Measurements from ENCODE around the gene CNOT4. TPM values are rescaled to one million over a fixed set of nuclear protein-coding genes. Genes with fewer than 3 reads are reported as not detected.

CNOT4 gene
- total and polyA plus RNA-seq, 2 experiments from 2014 or later, result 6.7 to 18.2 TPM

DNA sequence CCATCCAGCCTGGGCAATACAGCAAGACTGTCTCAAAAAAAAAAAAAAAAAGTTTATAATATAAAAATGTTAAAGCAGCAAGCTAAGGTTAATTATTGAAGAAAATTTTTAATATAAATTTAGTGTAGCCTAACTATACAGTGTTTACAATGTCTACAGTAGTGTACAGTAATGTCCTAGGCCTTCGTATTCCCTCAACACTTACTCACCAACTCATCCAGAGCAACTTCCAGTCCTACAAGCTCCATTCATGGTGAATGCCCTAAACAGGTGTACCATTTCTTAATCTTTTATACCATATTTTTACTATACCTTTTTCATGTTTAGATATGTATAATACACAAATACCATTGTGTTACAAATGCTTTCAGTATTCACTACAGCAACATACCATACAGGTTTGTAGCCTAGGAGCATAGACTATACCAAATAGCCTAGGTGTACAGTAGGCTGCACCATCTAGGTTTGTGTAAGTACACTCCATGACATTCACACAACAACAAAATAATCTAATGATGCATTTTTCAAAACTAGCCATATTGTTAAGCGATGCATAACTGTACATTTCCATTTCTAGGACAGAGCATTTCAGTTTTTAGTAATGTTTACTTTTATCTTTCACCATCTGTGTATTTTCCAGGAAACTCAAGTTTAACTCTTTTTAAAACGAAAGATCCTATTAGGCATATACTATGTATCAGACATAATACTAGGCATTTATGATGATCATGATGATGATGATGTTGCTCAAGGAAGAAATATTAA, 43.3 kb downstream of the CNOT4 start:
- Histone ChIP-seq H3K36me3 (ENCODE audit: low read depth) (no peaks in the 10 kb centered on the region), H4K20me1 (ENCODE audit: insufficient read depth) (peaks cover 11% of the 10 kb centered on the region; the same call in 1 of the 2 replicates), H3K9me3 (ENCODE audit: low read depth) (no peaks in the 10 kb centered on the region), H3K4me1 (ENCODE audit: insufficient read depth) (no peaks in the 10 kb centered on the region), H3K4me3 (no peak overlapping the region), H3K27ac (no peak overlapping the region), H3K4me2 (ENCODE audit: unreplicated experiment) (no peak overlapping the region), H3K9me2 (ENCODE audit: insufficient read depth) (no peaks in the 10 kb centered on the region), H2AFZ (no peak overlapping the region), H3K9ac (no peak overlapping the region), H3K27me3 (replicated peaks; ENCODE audit: insufficient read depth) (no peaks in the 10 kb centered on the region), H3F3A (ENCODE audit: insufficient read depth) (no peaks in the 10 kb centered on the region; the same call in 1 of the 2 replicates), H3K79me2 (ENCODE audit: insufficient read depth) (peaks cover 99% of the 10 kb centered on the region)
- no peak for DNase-seq
- whole genome bisulfite sequencing, 2 experiments (ENCODE audit: low coverage in 1 of 2, low lambda C conversion rate in 2 of 2, missing lambda C conversion rate in 2 of 2), result 87 to 90% methylated on average over 3 of the region's 3 CpGs
- TF ChIP-seq EZH2 (IDR thresholded peaks at IDR 0.05; ENCODE audit: insufficient read depth, poor library complexity, severe bottlenecking), result no peak
- TF ChIP-seq EZH2phosphoT487 (IDR thresholded peaks at IDR 0.05; ENCODE audit: insufficient read depth, low read depth), result no peak
- in situ Hi-C loops (cut with MboI), result no loop called here

DNA sequence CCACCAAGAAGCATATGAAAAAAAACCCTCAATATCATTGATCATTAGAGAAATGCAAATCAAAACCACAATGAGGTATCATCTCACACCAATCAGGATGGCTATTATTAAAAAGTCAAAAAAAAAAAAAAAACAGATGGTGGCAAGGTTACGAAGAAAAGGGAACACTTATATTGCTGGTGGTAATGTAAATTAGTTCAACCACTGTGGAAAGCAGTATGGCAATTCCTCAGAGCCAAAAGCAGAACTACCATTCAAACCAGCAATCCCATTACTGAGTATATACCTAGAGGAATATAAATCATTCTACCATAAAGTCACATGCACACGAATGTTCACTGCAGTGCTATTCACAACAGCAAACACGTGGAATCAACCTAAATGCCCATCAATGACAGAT, 46.0 kb downstream of the CNOT4 start:
- Histone ChIP-seq H3K36me3 (ENCODE audit: low read depth) (no peaks in the 10 kb centered on the region), H3K9ac (no peak overlapping the region), H3K9me2 (ENCODE audit: insufficient read depth) (no peaks in the 10 kb centered on the region), H3K4me3 (no peak overlapping the region), H3K4me1 (ENCODE audit: insufficient read depth) (no peaks in the 10 kb centered on the region), H3K27ac (no peak overlapping the region), H2AFZ (no peak overlapping the region), H3K9me3 (ENCODE audit: low read depth) (no peaks in the 10 kb centered on the region), H3F3A (ENCODE audit: insufficient read depth) (no peaks in the 10 kb centered on the region; the same call in 1 of the 2 replicates), H4K20me1 (ENCODE audit: insufficient read depth) (peaks cover 17% of the 10 kb centered on the region; the same call in 1 of the 2 replicates), H3K4me2 (ENCODE audit: unreplicated experiment) (no peak overlapping the region), H3K79me2 (ENCODE audit: insufficient read depth) (peaks cover 99% of the 10 kb centered on the region), H3K27me3 (replicated peaks; ENCODE audit: insufficient read depth) (no peaks in the 10 kb centered on the region)
- in situ Hi-C loops (cut with MboI), result no loop called here
- no peak for TF ChIP-seq EZH2 (IDR thresholded peaks at IDR 0.05; ENCODE audit: insufficient read depth, poor library complexity, severe bottlenecking)
- no peak for TF ChIP-seq EZH2phosphoT487 (IDR thresholded peaks at IDR 0.05; ENCODE audit: insufficient read depth, low read depth)
- no peak for DNase-seq
- WGBS, 2 experiments (ENCODE audit: low coverage in 1 of 2, low lambda C conversion rate in 2 of 2, missing lambda C conversion rate in 2 of 2), result 83 to 87% methylated on average over 3 of the region's 3 CpGs

DNA sequence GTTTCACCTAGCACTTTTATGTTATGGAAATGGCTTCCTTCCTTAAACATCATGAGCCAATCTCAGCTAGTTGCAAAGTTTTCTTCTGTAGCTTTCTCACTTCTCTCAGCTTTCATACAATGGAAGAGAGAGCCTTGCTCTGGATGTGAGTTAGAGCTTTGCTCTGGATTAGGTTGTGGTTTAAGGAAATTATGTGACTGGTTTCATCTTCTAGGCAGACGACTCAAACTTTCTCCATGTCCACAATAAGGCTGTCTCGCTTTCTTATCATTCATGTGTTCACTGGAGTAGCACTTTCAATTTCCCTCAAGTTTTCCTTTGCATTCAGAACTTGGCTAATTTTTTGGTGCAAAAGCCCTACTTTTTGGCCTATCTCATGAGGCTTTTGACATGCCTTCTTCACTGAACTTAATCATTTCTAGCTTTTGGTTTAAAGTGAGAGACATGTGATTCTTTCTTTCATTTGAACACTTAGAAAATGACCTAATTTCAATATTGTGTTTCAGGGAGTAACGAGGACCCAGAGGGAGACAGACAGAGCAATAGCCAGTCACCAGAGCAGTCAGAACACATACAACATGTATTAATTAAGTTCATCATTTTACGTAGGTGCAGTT, 49.8 kb downstream of the CNOT4 start:
- peaks cover 100% of the 10 kb centered on the region for H3K79me2 ChIP-seq (ENCODE audit: insufficient read depth)
- H2AFZ ChIP-seq, result no peak overlapping the region
- H4K20me1 ChIP-seq (ENCODE audit: insufficient read depth), result peaks cover 21% of the 10 kb centered on the region; the same call in 1 of the 2 replicates
- H3K4me1 ChIP-seq (ENCODE audit: insufficient read depth), result no peaks in the 10 kb centered on the region
- TF ChIP-seq EZH2phosphoT487 (IDR thresholded peaks at IDR 0.05; ENCODE audit: insufficient read depth, low read depth), result no peak
- TF ChIP-seq EZH2 (IDR thresholded peaks at IDR 0.05; ENCODE audit: insufficient read depth, poor library complexity, severe bottlenecking), result no peak
- H3K9me3 ChIP-seq (ENCODE audit: low read depth), result no peaks in the 10 kb centered on the region
- H3F3A ChIP-seq (ENCODE audit: insufficient read depth), result no peaks in the 10 kb centered on the region
- no peak overlapping the region for H3K4me2 ChIP-seq (ENCODE audit: unreplicated experiment)
- no peaks in the 10 kb centered on the region for H3K27me3 ChIP-seq (replicated peaks; ENCODE audit: insufficient read depth)
- H3K36me3 ChIP-seq (ENCODE audit: low read depth), result no peaks in the 10 kb centered on the region
- H3K9me2 ChIP-seq (ENCODE audit: insufficient read depth), result no peaks in the 10 kb centered on the region
- in situ Hi-C loops (cut with MboI), result no loop called here
- no peak for DNase-seq
- H3K27ac ChIP-seq, result no peak overlapping the region
- no peak overlapping the region for H3K9ac ChIP-seq
- H3K4me3 ChIP-seq, result no peak overlapping the region
- 68 to 78% methylated on average over 4 of the region's 4 CpGs for WGBS, 2 experiments (ENCODE audit: low coverage in 1 of 2, low lambda C conversion rate in 2 of 2, missing lambda C conversion rate in 2 of 2)

DNA sequence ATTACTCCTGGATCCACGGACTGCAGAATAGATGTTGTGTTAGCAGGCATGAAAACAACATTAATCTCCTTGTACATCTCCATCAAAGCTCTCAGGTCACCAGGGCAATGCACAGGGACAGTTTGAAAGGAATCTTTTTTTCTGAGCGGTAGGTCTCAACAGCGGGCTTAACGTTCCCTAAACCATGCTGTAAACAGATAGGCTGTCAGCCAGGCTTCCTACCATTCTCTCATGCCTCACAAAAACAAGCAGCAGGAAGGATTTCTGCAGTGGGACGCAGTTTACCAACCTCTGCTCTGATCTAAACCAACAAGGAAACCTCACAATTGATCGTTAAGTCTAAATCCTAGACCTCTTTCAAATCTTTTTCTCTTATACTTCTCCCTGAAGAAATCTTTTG, 50.8 kb downstream of the CNOT4 start:
- Histone ChIP-seq H3K79me2 (ENCODE audit: insufficient read depth) (peaks cover 100% of the 10 kb centered on the region), H3K4me1 (ENCODE audit: insufficient read depth) (no peaks in the 10 kb centered on the region), H3K9ac (no peak overlapping the region), H3K9me3 (ENCODE audit: low read depth) (no peaks in the 10 kb centered on the region), H2AFZ (no peak overlapping the region), H3K36me3 (ENCODE audit: low read depth) (no peaks in the 10 kb centered on the region), H3K4me2 (ENCODE audit: unreplicated experiment) (no peak overlapping the region), H3K4me3 (no peak overlapping the region), H4K20me1 (ENCODE audit: insufficient read depth) (peaks cover 18% of the 10 kb centered on the region; the same call in 1 of the 2 replicates), H3K27me3 (replicated peaks; ENCODE audit: insufficient read depth) (no peaks in the 10 kb centered on the region), H3K9me2 (ENCODE audit: insufficient read depth) (no peaks in the 10 kb centered on the region), H3F3A (ENCODE audit: insufficient read depth) (no peaks in the 10 kb centered on the region), H3K27ac (no peak overlapping the region)
- in situ Hi-C loops (cut with MboI), result no loop called here
- TF ChIP-seq EZH2 (IDR thresholded peaks at IDR 0.05; ENCODE audit: insufficient read depth, poor library complexity, severe bottlenecking), result no peak
- no peak for TF ChIP-seq EZH2phosphoT487 (IDR thresholded peaks at IDR 0.05; ENCODE audit: insufficient read depth, low read depth)
- 81 to 93% methylated on average over 6 of the region's 6 CpGs for WGBS, 2 experiments (ENCODE audit: low coverage in 1 of 2, low lambda C conversion rate in 2 of 2, missing lambda C conversion rate in 2 of 2)
- no peak for DNase-seq
